Common myeloid progenitor, CD34-positive (primary cell): ENCODE measurements around the gene ATP8A2.

ENCODE experiments used
- CTCF ChIA-PET: fragments of 350-600 bp; sonication (Branson Sonifier 250); formaldehyde crosslinking; loops from one replicate; lab custom pipeline; 2021; ENCODE audit warnings: antibody characterized with exemption; lab: Charles Lee
- POLR2A ChIA-PET: fragments of 350-600 bp; sonication (Branson Sonifier 250); formaldehyde crosslinking; loops from one replicate; lab custom pipeline; 2021; ENCODE audit warnings: antibody characterized with exemption; lab: Charles Lee
- DNase-seq, 3 donors: peaks; one replicate each; pipeline versions ENCODE4 v3.0.0 to v3.0.0-alpha.2; 2013
- H3K27ac ChIP-seq, 2 experiments: 1 replicate in 1 of 2; 2 replicates in 1 of 2; pipeline ENCODE4 v1.7.0; 2013; ENCODE audit warnings: inconsistent platforms in 2 of 2, low read length in 2 of 2, mild to moderate bottlenecking in 2 of 2, low read depth in 1 of 2, moderate library complexity in 1 of 2; ENCODE audit not compliant: severe bottlenecking in 2 of 2, insufficient read depth in 1 of 2, poor library complexity in 1 of 2
- H3K27me3 ChIP-seq, 5 experiments: replicated peaks in 2 of 5; 1 replicate in 3 of 5; 2 replicates in 2 of 5; pipeline versions ENCODE4 v1.6.1 to v1.7.0; 2013; ENCODE audit warnings: low read length in 4 of 5, mild to moderate bottlenecking in 2 of 5, moderate library complexity in 2 of 5, inconsistent platforms in 1 of 5; ENCODE audit not compliant: insufficient read depth in 5 of 5, control insufficient read depth in 4 of 5
- H3K36me3 ChIP-seq, 4 experiments: 1 replicate in 2 of 4; 2 replicates in 2 of 4; pipeline versions ENCODE4 v1.6.1 to v1.7.0; 2013; ENCODE audit warnings: low read length in 3 of 4, control low read depth in 1 of 4, mild to moderate bottlenecking in 1 of 4; ENCODE audit not compliant: control insufficient read depth in 4 of 4, insufficient read depth in 4 of 4
- H3K4me1 ChIP-seq, 4 experiments: 1 replicate in 3 of 4; 2 replicates in 1 of 4; pipeline versions ENCODE4 v1.6.1 to v1.7.1; 2013; ENCODE audit warnings: low read length in 3 of 4, mild to moderate bottlenecking in 3 of 4, control low read depth in 1 of 4, inconsistent platforms in 1 of 4, moderate library complexity in 1 of 4; ENCODE audit not compliant: control insufficient read depth in 4 of 4, insufficient read depth in 4 of 4; ENCODE audit errors: control extremely low read depth in 1 of 4
- H3K4me3 ChIP-seq, 7 experiments: 1 replicate in 4 of 7; 2 replicates in 3 of 7; pipeline versions ENCODE4 v1.5.1 to v1.7.0; 2013; ENCODE audit warnings: mild to moderate bottlenecking in 7 of 7, low read length in 6 of 7, moderate library complexity in 6 of 7, inconsistent platforms in 2 of 7, low read depth in 2 of 7, control low read depth in 1 of 7; ENCODE audit not compliant: insufficient read depth in 4 of 7, control insufficient read depth in 1 of 7; ENCODE audit errors: extremely low read depth in 1 of 7
- H3K9me3 ChIP-seq, 5 experiments: 1 replicate in 4 of 5; 2 replicates in 1 of 5; pipeline versions ENCODE4 v1.6.1 to v1.7.1; 2013; ENCODE audit warnings: low read length in 4 of 5, mild to moderate bottlenecking in 2 of 5, inconsistent platforms in 1 of 5, low read depth in 1 of 5, moderate library complexity in 1 of 5; ENCODE audit not compliant: control insufficient read depth in 4 of 5, insufficient read depth in 2 of 5; ENCODE audit errors: control extremely low read depth in 1 of 5
- WGBS: methylation state at CpG from one replicate; pipeline ENCODE4 v1.1.5; 2013; ENCODE audit not compliant: insufficient coverage; 5-methylcytosine and 5-hydroxymethylcytosine counted together

ATP8A2 gene

DNA sequence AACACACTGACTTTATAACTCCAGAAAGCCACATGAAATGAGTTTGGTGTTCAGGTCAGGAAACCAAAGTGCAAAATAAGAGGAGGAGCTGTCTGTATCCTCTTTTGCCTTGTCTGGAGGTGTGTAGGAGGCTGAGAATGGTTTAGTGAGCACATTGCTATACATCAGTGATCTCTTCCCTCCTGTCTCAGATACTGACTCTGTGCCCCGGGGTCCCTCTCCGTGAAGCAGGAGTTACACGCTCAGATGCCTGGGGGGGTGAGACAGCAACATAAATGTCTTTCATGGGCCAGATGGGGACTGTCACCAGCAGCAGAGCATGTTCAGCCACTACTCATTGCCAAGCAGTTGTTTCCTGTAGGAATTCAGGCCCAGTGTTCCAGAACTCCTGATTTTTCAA lies 285.4 kb downstream of the ATP8A2 start:
- POLR2A ChIA-PET = no interaction called here
- CTCF ChIA-PET = no interaction called here
- no peak for DNase-seq
- Histone ChIP-seq H3K27ac (no peak overlapping the region), H3K4me1 (no peaks in the 10 kb centered on the region), H3K4me3 (no peak overlapping the region), H3K9me3 (peaks cover 0 to 2% (median 0%) of the 10 kb centered on the region in 5 experiments), H3K27me3 (no peaks in the 10 kb centered on the region), H3K36me3 (no peaks in the 10 kb centered on the region)
- WGBS = 81% methylated on average over 3 of the region's 3 CpGs

DNA sequence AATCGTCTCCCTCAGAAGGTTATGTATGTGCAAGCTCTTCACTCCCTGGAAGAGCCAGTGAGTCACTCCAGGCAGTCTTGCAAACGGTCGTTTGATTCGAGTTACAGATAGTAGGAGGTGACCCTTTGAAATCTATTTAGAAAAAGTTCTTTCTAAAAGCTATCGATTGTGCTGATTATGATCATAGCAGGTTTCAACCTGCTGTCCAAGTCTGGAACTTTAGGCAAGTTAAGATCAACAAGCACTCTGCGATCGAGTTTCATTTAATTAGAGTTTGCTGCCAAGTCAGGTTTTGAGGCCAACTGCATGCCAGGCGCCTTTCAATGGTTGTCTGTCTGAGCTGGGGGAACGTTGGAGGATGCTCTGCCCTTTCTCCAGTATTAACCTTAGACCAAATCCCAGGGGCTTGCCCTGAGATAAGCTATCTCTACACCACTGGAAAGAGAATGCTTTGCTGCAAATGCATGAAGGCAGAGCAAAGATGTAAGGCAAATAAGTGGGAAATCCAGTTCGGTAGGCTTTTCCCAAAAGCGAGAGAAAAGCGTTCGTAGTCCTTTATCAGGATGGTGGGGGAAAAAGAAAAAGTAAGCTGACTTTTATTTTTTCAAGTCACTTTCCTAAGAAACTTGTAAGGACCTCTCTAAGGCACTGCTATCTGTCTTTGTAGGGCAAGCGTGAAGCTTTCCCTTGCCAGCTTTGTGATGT lies 287.5 kb downstream of the ATP8A2 start:
- Histone ChIP-seq H3K27ac (no peak overlapping the region), H3K9me3 (peaks cover 0 to 2% (median 0%) of the 10 kb centered on the region in 5 experiments), H3K27me3 (no peaks in the 10 kb centered on the region), H3K4me1 (no peaks in the 10 kb centered on the region), H3K36me3 (no peaks in the 10 kb centered on the region), H3K4me3 (no peak overlapping the region)
- DNase-seq = no peak
- WGBS = 88% methylated on average over 13 of the region's 14 CpGs
- ChIA-PET POLR2A (no interaction called here), CTCF (no interaction called here)

DNA sequence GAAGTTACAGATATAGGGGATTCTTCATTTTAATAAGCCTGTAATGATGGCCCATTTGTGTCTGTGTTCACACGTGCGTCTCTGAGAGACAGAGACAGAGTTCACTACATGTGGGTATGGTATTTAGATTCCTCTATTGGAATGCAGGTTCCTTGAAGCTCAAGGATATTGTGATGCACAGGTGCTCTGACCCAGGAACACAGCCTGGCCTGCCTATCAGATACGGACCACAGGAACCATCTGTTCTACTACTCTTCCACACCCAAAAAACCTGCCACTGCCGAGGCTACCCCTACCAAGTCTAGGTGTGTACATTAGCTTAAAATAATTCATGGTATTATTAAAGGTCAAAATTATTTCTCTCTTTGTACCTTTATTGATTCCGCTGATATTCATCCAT lies 289.2 kb downstream of the ATP8A2 start:
- Histone ChIP-seq H3K4me3 (no peak overlapping the region), H3K27ac (no peak overlapping the region), H3K36me3 (no peaks in the 10 kb centered on the region), H3K9me3 (no peaks in the 10 kb centered on the region), H3K27me3 (no peaks in the 10 kb centered on the region), H3K4me1 (no peaks in the 10 kb centered on the region)
- CTCF ChIA-PET = interaction anchor here (0.9 kb wide), 1 partner anchor 12 kb away, joined by 3 read pairs; no protein-coding TSS in a partner anchor
- no peak for DNase-seq
- 81% methylated on average over 2 of the region's 5 CpGs for WGBS
- POLR2A ChIA-PET = no interaction called here

DNA sequence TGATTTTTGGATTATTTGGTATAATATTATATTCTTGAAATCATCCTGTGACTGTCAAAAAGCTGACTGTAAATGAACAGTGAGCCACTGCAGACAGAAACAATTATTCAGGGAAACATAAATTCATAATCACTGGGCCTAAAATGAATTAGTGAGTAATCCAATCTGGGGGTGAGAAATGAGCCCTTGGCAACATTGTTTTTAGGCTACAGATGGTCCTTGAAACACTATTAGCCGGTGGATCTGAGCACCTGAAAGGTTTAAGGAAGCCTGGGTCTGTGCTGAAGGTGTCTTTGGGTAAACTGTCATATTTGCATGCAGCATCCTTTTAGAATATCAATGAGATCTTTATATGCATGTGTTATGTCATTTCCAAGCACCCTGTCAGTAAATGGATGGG lies 290.7 kb downstream of the ATP8A2 start:
- no peaks in the 10 kb centered on the region for H3K36me3 ChIP-seq
- no peaks in the 10 kb centered on the region for H3K27me3 ChIP-seq
- CTCF ChIA-PET = no interaction called here
- H3K27ac ChIP-seq = no peak overlapping the region
- no peak for DNase-seq
- peaks cover 0 to 3% (median 0%) of the 10 kb centered on the region in 5 experiments for H3K9me3 ChIP-seq
- no peaks in the 10 kb centered on the region for H3K4me1 ChIP-seq
- H3K4me3 ChIP-seq = no peak overlapping the region
- 100% methylated on average over 1 of the region's 1 CpG for WGBS
- POLR2A ChIA-PET = no interaction called here

DNA sequence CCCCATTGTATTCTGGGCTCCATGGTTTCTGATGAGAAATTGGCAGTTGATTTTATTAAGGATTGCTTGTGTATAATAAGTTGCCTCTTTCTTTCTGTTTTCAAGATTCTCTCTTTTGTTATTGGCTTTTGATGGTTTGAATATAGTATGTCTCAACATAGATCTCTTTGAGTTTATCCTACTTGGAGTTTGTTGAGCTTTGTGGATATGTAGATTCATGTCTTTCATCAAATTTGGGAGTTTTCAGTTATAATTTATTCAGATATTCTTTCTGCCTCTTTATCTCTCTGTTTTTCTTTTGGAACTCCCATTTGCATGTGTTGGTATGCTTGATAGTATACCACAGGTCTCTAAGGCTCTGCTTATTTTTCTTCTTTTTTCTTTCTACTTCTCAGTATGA lies 296.6 kb downstream of the ATP8A2 start:
- H3K27me3 ChIP-seq = peaks cover 0 to 5% (median 0%) of the 10 kb centered on the region in 5 experiments
- POLR2A ChIA-PET = no interaction called here

DNA sequence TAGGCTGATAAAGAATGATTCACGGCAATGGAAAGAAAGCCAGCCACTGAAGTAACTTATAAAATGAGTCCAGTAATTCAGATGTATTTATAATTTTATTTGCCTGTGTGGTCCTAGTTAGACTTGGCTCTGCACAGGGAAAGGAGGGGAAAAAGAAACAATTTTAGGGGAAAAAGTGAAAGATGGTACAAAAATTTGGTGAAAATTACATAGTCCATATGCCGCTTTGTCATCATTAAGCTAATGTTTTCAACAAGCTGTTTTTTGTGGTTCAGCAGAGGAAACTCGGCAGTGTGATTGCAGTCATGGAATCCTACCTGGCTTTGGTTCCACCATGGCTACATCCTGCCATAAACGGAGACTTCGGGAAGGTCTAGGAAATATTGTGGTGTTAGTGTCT lies 301.9 kb downstream of the ATP8A2 start:
- Histone ChIP-seq H3K27me3 (peaks cover 0 to 5% (median 0%) of the 10 kb centered on the region in 5 experiments), H3K4me1 (no peaks in the 10 kb centered on the region), H3K9me3 (peaks cover 0 to 10% (median 5%) of the 10 kb centered on the region in 5 experiments), H3K36me3 (no peaks in the 10 kb centered on the region), H3K4me3 (no peak overlapping the region), H3K27ac (no peak overlapping the region)
- ChIA-PET CTCF (no interaction called here), POLR2A (no interaction called here)
- WGBS = 100% methylated on average over 2 of the region's 5 CpGs
- DNase-seq = no peak

More for the DNA sequence above, 296.6 kb downstream of the ATP8A2 start:
- CTCF ChIA-PET = interaction anchor here (0.6 kb wide), 1 partner anchor 368 kb away, joined by 3 read pairs; no protein-coding TSS in a partner anchor
- peaks cover 0 to 17% (median 5%) of the 10 kb centered on the region in 5 experiments for H3K9me3 ChIP-seq
- H3K4me1 ChIP-seq = no peaks in the 10 kb centered on the region
- no peaks in the 10 kb centered on the region for H3K36me3 ChIP-seq
- no peak for DNase-seq
- H3K27ac ChIP-seq = no peak overlapping the region
- no peak overlapping the region for H3K4me3 ChIP-seq

DNA sequence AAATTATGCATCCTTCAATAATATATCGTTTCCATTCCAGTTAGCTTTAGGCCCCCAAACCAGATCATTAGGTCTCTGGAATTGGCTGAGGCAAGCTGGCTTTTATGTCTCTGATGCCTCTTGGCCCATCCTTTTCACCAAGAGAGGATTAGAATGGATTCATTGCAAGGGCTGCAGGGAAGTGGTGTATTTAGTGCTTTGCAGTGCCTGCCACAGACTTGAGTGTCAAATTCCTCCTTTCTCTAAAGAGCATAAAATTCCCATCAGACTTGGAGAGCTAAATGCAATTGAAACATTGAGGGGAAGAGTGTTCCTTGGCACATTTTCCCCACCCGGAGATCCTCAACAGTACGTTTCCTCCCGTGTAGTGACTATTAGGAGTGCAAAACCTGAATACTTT lies 302.6 kb downstream of the ATP8A2 start:
- WGBS = no CpG with 5 or more reads among the region's 4 CpGs
- Histone ChIP-seq H3K36me3 (no peaks in the 10 kb centered on the region), H3K27ac (no peak overlapping the region), H3K27me3 (peaks cover 0 to 5% (median 0%) of the 10 kb centered on the region in 5 experiments), H3K4me3 (no peak overlapping the region), H3K4me1 (no peaks in the 10 kb centered on the region), H3K9me3 (peaks cover 0 to 4% (median 0%) of the 10 kb centered on the region in 5 experiments)
- no peak for DNase-seq
- ChIA-PET POLR2A (no interaction called here), CTCF (no interaction called here)
